ENCODE measurements around the gene SELPLG.
"Not testable (repeated sequence)": the region's sequence is repeated elsewhere in the genome, so short reads cannot be mapped to it uniquely, and the experiment has no call there.

GRCh38 chr12:108574276-108574675 lies 59.4 kb downstream of the SELPLG start:
- not testable (repeated sequence) for TF ChIP-seq POLR2AphosphoS5, POLR2A (IDR thresholded peaks at IDR 0.05; ENCODE audit: low read depth, low read length)

Data from GM12891 (cell line).